HCT116 (cell line): ENCODE results near the gene ZKSCAN4.

Experiments used
- CTCF ChIP-seq, 3 experiments: fragments of 200-600 bp in 1 of 3; sonication (generic) in 1 of 3; IDR thresholded peaks in 2 of 3; conservative IDR thresholded peaks in 1 of 3; 2 replicates each; pipeline ENCODE4 v1.5.1; 2012 to 2017; ENCODE audit warnings: low read depth in 2 of 3, low read length in 2 of 3, antibody characterized with exemption in 1 of 3, borderline replicate concordance in 1 of 3, control low read depth in 1 of 3, mild to moderate bottlenecking in 1 of 3, mixed read lengths in 1 of 3, mixed run types in 1 of 3, moderate library complexity in 1 of 3; ENCODE audit not compliant: insufficient read depth in 1 of 3
- RAD21 ChIP-seq: IDR thresholded peaks from 2 replicates; pipeline ENCODE4 v1.6.1; 2012; ENCODE audit warnings: low read depth, mild to moderate bottlenecking

GRCh38 chr6:28257042-28257441, 5.0 kb upstream of the ZKSCAN4 start:
- no peak for TF ChIP-seq RAD21
- no peak for TF ChIP-seq CTCF (IDR thresholded peaks at IDR 0.05 in 2 of 3, conservative IDR thresholded peaks at IDR 0.05 in 1 of 3; ENCODE audit: borderline replicate concordance in 1 of 3, insufficient read depth in 1 of 3, low read depth in 2 of 3, low read length in 2 of 3)
